Pancreas (tissue), 10 donors: ENCODE data around the gene MACROD1. TPM values are rescaled to one million over a fixed set of nuclear protein-coding genes. Genes with fewer than 3 reads are reported as not detected.

Experiments
- ATAC-seq, 4 donors: fragments of 200-7000 bp; cut with Tn5 transposase; one replicate each; pipeline versions ENCODE4 v1.8.0 to v1.9.1; 2020; ENCODE audit warnings: mild to moderate bottlenecking in 4 of 4, moderate library complexity in 4 of 4
- DNase-seq, 6 donors: peaks; one replicate each; pipeline ENCODE4 v3.0.0-alpha.2; 2020
- FAIRE-seq: peaks from 2 replicates; lab custom pipeline; 2012; peaks lifted over from hg19 to GRCh38; lab: Jason Lieb, UNC
- H3K27ac ChIP-seq, 4 donors: fragments of 200-600 bp; sonication (generic); 1 replicate in 3 of 4; 2 replicates in 1 of 4; pipeline versions ENCODE4 v1.5.0 to v1.8.0; 2020
- H3K27me3 ChIP-seq, 4 donors: fragments of 200-600 bp; one replicate each; pipeline ENCODE4 v1.8.0; 2021
- H3K36me3 ChIP-seq, 3 donors: fragments of 200-600 bp; sonication (generic) in 1 of 3; one replicate each; pipeline versions ENCODE4 v1.5.0 to v1.8.0; 2020 to 2021
- H3K4me1 ChIP-seq, 3 donors: fragments of 200-600 bp; one replicate each; pipeline ENCODE4 v1.8.0; 2021
- H3K4me3 ChIP-seq, 4 donors: fragments of 200-600 bp; sonication (generic) in 2 of 4; one replicate each; pipeline versions ENCODE4 v1.5.0 to v1.8.0; 2020 to 2021
- H3K9me3 ChIP-seq, 4 donors: fragments of 200-600 bp; one replicate each; pipeline ENCODE4 v1.8.0; 2021
- CTCF ChIP-seq, 4 donors: fragments of 200-600 bp; sonication (generic) in 3 of 4; IDR thresholded peaks; one replicate each; pipeline versions ENCODE4 v1.5.0 to v1.8.0; 2021; ENCODE audit warnings: antibody characterized with exemption in 4 of 4
- WGBS, 2 donors: extraction: QIAGEN DNeasy Blood & Tissue Kit; methylation state at CpG; one replicate each; pipeline ENCODE4 v1.1.7; 2013; 5-methylcytosine and 5-hydroxymethylcytosine counted together
- intact Hi-C, 3 donors: fragments of 100-400 bp; cut with DNase I; formaldehyde crosslinking; loops; one replicate each; pipeline versions ENCODE4 v1.11.1 to v1.14.2; 2022
- polyA plus RNA-seq, 2 donors: library from polyadenylated mRNA; stranded (reverse); fragments of 200-250 nt; gene quantifications; one replicate each; pipeline ENCODE4 v1.2.3, GENCODE V29; 2013
- total RNA-seq, 6 donors: library from RNA; stranded (reverse); fragmentation: NEBNext Ultra II Directional in 4 of 6; extraction: Animal tissue kit (Norgen Biotek cat#: 25700) in 4 of 6; gene quantifications; one replicate each; pipeline versions ENCODE4 v1.2.1 to v1.2.4, GENCODE V29; 2021 to 2023
- donor health status: healthy with polysubstance abuse.
- donor health status: DM: no; HTN: no; CAD: no; lungs with moderate emphysema.
- donor health status: DM: no; HTN: no; CAD: no.
- donor health status: control.
- donor health status: control.
- donor health status: Bipolar disorder and iron deficiency.
- donor health status: DM: yes; HTN: yes; CAD: no.
- donor health status: DM: no; HTN: no; CAD: no.
- donor health status: DM: no; HTN: no; CAD: no.
- donor health status: DM: yes; HTN: yes; CAD: no.

MACROD1 gene
- total and polyA plus RNA-seq, 8 donors = 26.0 to 126 (median 34.8) TPM

DNA sequence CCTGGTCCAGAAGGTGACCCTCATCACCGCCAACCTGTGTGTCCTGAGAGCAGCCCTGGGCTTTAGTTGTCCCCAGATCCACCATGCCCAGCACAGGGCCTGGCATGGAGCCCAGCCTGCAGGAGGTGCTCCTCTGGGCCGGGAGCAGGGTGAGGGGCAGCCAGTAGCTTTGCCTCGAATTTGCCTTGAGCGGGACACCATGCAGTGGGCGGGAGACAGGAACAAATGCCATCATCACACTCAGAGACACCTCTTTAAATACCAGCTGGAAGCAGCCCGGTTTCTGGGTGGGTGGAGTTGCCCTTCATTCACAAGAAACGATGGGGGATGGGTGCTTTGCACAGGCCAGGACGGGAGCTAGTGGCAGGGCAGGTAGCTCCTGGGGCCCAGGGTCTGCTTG is 110.8 kb downstream of the MACROD1 start:
- ATAC-seq = no peak
- Histone ChIP-seq H3K27me3 (no peaks in the 10 kb centered on the region), H3K9me3 (no peaks in the 10 kb centered on the region), H3K27ac (no peak overlapping the region), H3K36me3 (no peaks in the 10 kb centered on the region), H3K4me1 (no peaks in the 10 kb centered on the region), H3K4me3 (no peak overlapping the region)
- no peak for DNase-seq
- no peak for TF ChIP-seq CTCF (IDR thresholded peaks at IDR 0.05)
- FAIRE-seq = no peak
- WGBS, 2 donors = 73 to 74% methylated on average over 8 of the region's 8 CpGs
- intact Hi-C loops = no loop called here

- no peak for ATAC-seq
- Histone ChIP-seq H3K9me3 (no peaks in the 10 kb centered on the region), H3K4me3 (no peak overlapping the region), H3K4me1 (no peaks in the 10 kb centered on the region), H3K27me3 (no peaks in the 10 kb centered on the region), H3K36me3 (no peaks in the 10 kb centered on the region), H3K27ac (no peak overlapping the region)
- intact Hi-C loops = no loop called here
- WGBS, 2 donors = 85 to 90% methylated on average over 15 of the region's 15 CpGs
- no peak for FAIRE-seq
- DNase-seq = peak in 1 of 6 donors; percentile 51
- TF ChIP-seq CTCF (IDR thresholded peaks at IDR 0.05) = no peak
Measured at GRCh38 chr11:64053699-64054098, 112.2 kb downstream of the MACROD1 start.

DNA sequence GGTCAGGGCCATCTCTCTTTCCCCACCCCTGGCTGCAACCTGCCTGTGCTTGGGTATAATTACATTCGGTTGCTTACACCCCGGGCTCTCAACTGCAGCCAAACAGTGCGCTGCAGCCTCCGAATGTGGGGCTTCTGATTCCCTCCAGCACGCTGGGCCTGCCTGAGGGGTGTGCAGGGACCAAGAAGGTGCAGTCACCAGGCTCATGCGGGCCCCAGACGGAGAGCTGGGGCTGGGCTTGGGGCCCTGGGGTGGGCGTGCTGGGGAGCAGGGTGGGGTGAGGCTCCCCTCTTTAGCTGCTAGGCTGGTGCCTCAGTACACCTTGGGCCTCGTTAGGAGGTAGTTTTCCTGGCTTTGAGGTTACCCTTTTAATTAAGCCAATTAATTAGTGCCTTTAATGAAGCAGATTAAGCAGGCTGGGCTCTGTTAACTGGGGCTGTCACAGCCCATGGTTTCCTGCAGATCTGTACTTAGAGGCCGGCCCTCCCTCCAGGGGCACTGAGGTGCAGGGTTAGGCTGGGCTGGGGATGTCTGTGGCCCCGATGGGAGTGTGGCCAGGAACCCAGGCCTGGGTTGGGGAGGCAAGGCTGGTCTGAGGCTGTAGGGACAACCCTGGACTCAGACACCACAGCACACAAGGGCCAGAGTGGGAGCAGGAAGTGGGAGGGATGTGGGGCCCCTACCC is 112.8 kb downstream of the MACROD1 start:
- Histone ChIP-seq H3K27ac (no peak overlapping the region), H3K36me3 (no peaks in the 10 kb centered on the region), H3K9me3 (no peaks in the 10 kb centered on the region), H3K4me3 (no peak overlapping the region), H3K4me1 (no peaks in the 10 kb centered on the region), H3K27me3 (no peaks in the 10 kb centered on the region)
- intact Hi-C loops = no loop called here
- 93% methylated on average over 11 of the region's 11 CpGs for WGBS, 2 donors
- peak in 1 of 6 donors; percentile 42 for DNase-seq
- no peak for TF ChIP-seq CTCF (IDR thresholded peaks at IDR 0.05)
- ATAC-seq = no peak
- no peak for FAIRE-seq

- H3K27ac ChIP-seq = no peak overlapping the region
- H3K4me1 ChIP-seq = no peaks in the 10 kb centered on the region
- no peak for ATAC-seq
- H3K36me3 ChIP-seq = no peaks in the 10 kb centered on the region
- H3K27me3 ChIP-seq = no peaks in the 10 kb centered on the region
- no peak for TF ChIP-seq CTCF (IDR thresholded peaks at IDR 0.05)
- H3K4me3 ChIP-seq = no peak overlapping the region
- H3K9me3 ChIP-seq = no peaks in the 10 kb centered on the region
- intact Hi-C loops = no loop called here
- FAIRE-seq = no peak
- WGBS, 2 donors = 80 to 89% methylated on average over 2 of the region's 2 CpGs
- DNase-seq = no peak
Measured at GRCh38 chr11:64052436-64052835, 113.5 kb downstream of the MACROD1 start.

GRCh38 chr11:64051297-64051696 is 114.6 kb downstream of the MACROD1 start:
- no peak for FAIRE-seq
- intact Hi-C loops = no loop called here
- Histone ChIP-seq H3K27me3 (no peaks in the 10 kb centered on the region), H3K4me3 (no peak overlapping the region), H3K4me1 (no peaks in the 10 kb centered on the region), H3K27ac (no peak overlapping the region), H3K36me3 (no peaks in the 10 kb centered on the region), H3K9me3 (no peaks in the 10 kb centered on the region)
- TF ChIP-seq CTCF (IDR thresholded peaks at IDR 0.05) = no peak
- ATAC-seq = no peak
- WGBS, 2 donors = 97% methylated on average over 19 of the region's 19 CpGs
- DNase-seq = peak in 1 of 6 donors; percentile 55
